A549 (cell line): ENCODE results near the gene ZNF699. TPM values are rescaled to one million over a fixed set of nuclear protein-coding genes. Genes with fewer than 3 reads are reported as not detected.
A peak's percentile ranks its signal among the peaks of the same experiment; 100 is the strongest.

Experiments used
- ATAC-seq, 2 experiments: fragments of 200-7000 bp in 1 of 2; fragments of >200 bp in 1 of 2; cut with Nextera tagmentation in 1 of 2; cut with Tn5 transposase in 1 of 2; 3 replicates each; pipeline versions ENCODE4 v1.8.0 to v1.9.1; 2018 to 2020; ENCODE audit warnings: mild to moderate bottlenecking in 1 of 2, moderate library complexity in 1 of 2
- CTCF ChIA-PET: fragments of 300-600 bp; sonication (Branson Sonifier 250); formaldehyde crosslinking; extraction: SDS; loops from one replicate; lab custom pipeline; 2021; ENCODE audit warnings: antibody characterized with exemption, inconsistent platforms; lab: Yijun Ruan, JAX
- POLR2A ChIA-PET: fragments of 350-600 bp; formaldehyde crosslinking; extraction: SDS; loops from one replicate; lab custom pipeline; 2021; ENCODE audit warnings: antibody characterized with exemption, inconsistent platforms; lab: Yijun Ruan, JAX
- DNase-seq, 2 experiments: peaks; one replicate each; pipeline versions ENCODE4 v3.0.0 to v3.0.0-alpha.2; 2011 to 2016; ENCODE audit warnings: low read depth in 1 of 2, low spot score in 1 of 2
- FAIRE-seq: peaks from 2 replicates; lab custom pipeline; 2011; peaks lifted over from hg19 to GRCh38; lab: Jason Lieb, UNC
- H3K27ac ChIP-seq, 2 experiments: fragments of >200 bp; sonication (Bioruptor Twin); formaldehyde crosslinking; 3 replicates each; pipeline ENCODE4 v1.5.1; 2016 to 2017
- H3K4me1 ChIP-seq: fragments of >200 bp; sonication (Bioruptor Twin); formaldehyde crosslinking; 3 replicates; pipeline ENCODE4 v1.6.1; 2016
- H3K4me2 ChIP-seq: fragments of >200 bp; sonication (Bioruptor Twin); formaldehyde crosslinking; 3 replicates; pipeline ENCODE4 v1.6.1; 2016
- H3K4me3 ChIP-seq: fragments of >200 bp; sonication (Bioruptor Twin); formaldehyde crosslinking; 3 replicates; pipeline ENCODE4 v1.5.1; 2016
- H3K9me3 ChIP-seq: fragments of >200 bp; sonication (Bioruptor Twin); formaldehyde crosslinking; 3 replicates; pipeline ENCODE4 v1.6.1; 2016
- BHLHE40 ChIP-seq: IDR thresholded peaks from 2 replicates; pipeline ENCODE4 v1.6.1; 2012; ENCODE audit warnings: low read depth, low read length, inconsistent platforms
- CBX2 ChIP-seq: fragments of 200-600 bp; sonication (generic); IDR thresholded peaks from 2 replicates; pipeline ENCODE4 v1.6.1; 2016; ENCODE audit warnings: low read depth, mild to moderate bottlenecking, borderline replicate concordance
- CEBPB ChIP-seq, 2 experiments: fragments of >200 bp in 1 of 2; sonication (Bioruptor Twin) in 1 of 2; formaldehyde crosslinking in 1 of 2; IDR thresholded peaks; 2 replicates each; pipeline ENCODE4 v1.6.1; 2012 to 2016
- EHMT2 ChIP-seq: fragments of 200-600 bp; sonication (generic); IDR thresholded peaks from 2 replicates; pipeline ENCODE4 v1.6.1; 2016; ENCODE audit warnings: antibody characterized with exemption, low read depth, mild to moderate bottlenecking, moderate library complexity
- FOSL2 ChIP-seq, 2 experiments: fragments of 450-650 bp in 1 of 2; fragments of >200 bp in 1 of 2; sonication (Bioruptor Twin) in 1 of 2; formaldehyde crosslinking; IDR thresholded peaks; 2 replicates each; pipeline versions ENCODE4 v1.5.0 to v1.6.1; 2016 to 2020; ENCODE audit warnings: mild to moderate bottlenecking in 1 of 2, moderate library complexity in 1 of 2
- FOXS1 ChIP-seq: fragments of 250-450 bp; sonication (Bioruptor Pico); IDR thresholded peaks from 2 replicates; pipeline ENCODE4 v1.5.0; 2020; ENCODE audit warnings: mild to moderate bottlenecking, moderate library complexity
- HOXB13 ChIP-seq: fragments of 250-450 bp; sonication (Bioruptor Pico); IDR thresholded peaks from 2 replicates; pipeline ENCODE4 v1.5.0; 2020; ENCODE audit warnings: low read depth, mild to moderate bottlenecking, moderate library complexity
- MAFK ChIP-seq: fragments of 450-650 bp; IDR thresholded peaks from 2 replicates; pipeline ENCODE4 v1.6.1; 2014; ENCODE audit not compliant: partially characterized antibody
- NPAS2 ChIP-seq: fragments of 250-450 bp; sonication (Bioruptor Pico); IDR thresholded peaks from 2 replicates; pipeline ENCODE4 v1.8.0; 2022; ENCODE audit warnings: mild to moderate bottlenecking, moderate library complexity, borderline replicate concordance
- NR3C1 ChIP-seq: fragments of >200 bp; sonication (Bioruptor Twin); formaldehyde crosslinking; IDR thresholded peaks from 3 replicates; pipeline ENCODE4 v1.6.1; 2017
- PHF8 ChIP-seq: fragments of 200-600 bp; sonication (generic); IDR thresholded peaks from 2 replicates; pipeline ENCODE4 v1.6.1; 2016; ENCODE audit warnings: low read depth, mild to moderate bottlenecking, antibody characterized with exemption, moderate library complexity, borderline replicate concordance
- POLR2AphosphoS2 ChIP-seq: conservative IDR thresholded peaks from 2 replicates; pipeline ENCODE4 v1.6.1; 2012; ENCODE audit warnings: low read length, improper control_type of control experiment, inconsistent platforms
- RAD21 ChIP-seq, 2 experiments: fragments of >200 bp in 1 of 2; sonication (Bioruptor Twin) in 1 of 2; formaldehyde crosslinking in 1 of 2; IDR thresholded peaks in 1 of 2; conservative IDR thresholded peaks in 1 of 2; 2 replicates in 1 of 2; 3 replicates in 1 of 2; pipeline ENCODE4 v1.6.1; 2012 to 2018; ENCODE audit warnings: inconsistent platforms in 1 of 2
- RARB ChIP-seq: fragments of 250-450 bp; sonication (Bioruptor Pico); IDR thresholded peaks from 2 replicates; pipeline ENCODE4 v1.8.0; 2021; ENCODE audit warnings: mild to moderate bottlenecking, moderate library complexity
- TP53 ChIP-seq: fragments of 250-450 bp; sonication (Bioruptor Pico); IDR thresholded peaks from 2 replicates; pipeline ENCODE4 v1.5.0; 2021; ENCODE audit warnings: mild to moderate bottlenecking, moderate library complexity
- ZFP36 ChIP-seq: fragments of 450-650 bp; IDR thresholded peaks from 2 replicates; pipeline ENCODE4 v1.6.1; 2014; ENCODE audit warnings: borderline replicate concordance; ENCODE audit not compliant: partially characterized antibody
- ZNF302 ChIP-seq: fragments of 250-450 bp; sonication (Bioruptor Pico); IDR thresholded peaks from 2 replicates; pipeline ENCODE4 v1.9.0; 2021; ENCODE audit warnings: inconsistent platforms, mild to moderate bottlenecking, moderate library complexity
- WGBS: methylation state at CpG from one replicate; pipeline ENCODE4 v1.1.6; 2017; ENCODE audit errors: missing lambda C conversion rate; 5-methylcytosine and 5-hydroxymethylcytosine counted together
- polyA minus RNA-seq: library from RNA; depleted of rRNA, polyadenylated mRNA; stranded (reverse); fragments of >200 nt; gene quantifications from 2 replicates; pipeline ENCODE4 v1.2.3, GENCODE V29; 2011; rRNA and poly(A)+ RNA removed
- polyA plus RNA-seq, 4 experiments: library from polyadenylated mRNA; depleted of rRNA in 3 of 4; stranded (reverse); fragments of >200 nt; fragmentation: RNase III in 1 of 4; extraction: RNeasy Plus Mini Kit Qiagen cat#74134 plus additional on column Dnase treatment in 1 of 4; gene quantifications; 2 replicates in 3 of 4; 3 replicates in 1 of 4; pipeline ENCODE4 v1.2.3, GENCODE V29; 2011 to 2017
- TF ChIP-seq, protein P1 (sequence below): IDR thresholded peaks from 2 replicates; pipeline ENCODE4 v1.6.1; 2012
- TF ChIP-seq, protein P2 (sequence below): IDR thresholded peaks from 2 replicates; pipeline ENCODE4 v1.6.1; 2012; ENCODE audit warnings: low read depth, borderline replicate concordance

ZNF699 gene
- polyA plus RNA-seq (2011; rRNA removed): 1.6 and 2.5 TPM in 2 replicates
- polyA plus RNA-seq (2012; cell fraction: cytosol; rRNA removed): 0.32 and 0.33 TPM in 2 replicates
- 0.37 and 0.68 TPM in 2 replicates for polyA plus RNA-seq (2012; cell fraction: nucleus; rRNA removed)
- polyA plus RNA-seq (2017; fragmentation: RNase III; extraction: RNeasy Plus Mini Kit Qiagen cat#74134 plus additional on column Dnase treatment): 1.1 to 1.6 TPM (median 1.1 TPM) in 3 replicates
- 1.9 and 2.5 TPM in 2 replicates for polyA minus RNA-seq

DNA sequence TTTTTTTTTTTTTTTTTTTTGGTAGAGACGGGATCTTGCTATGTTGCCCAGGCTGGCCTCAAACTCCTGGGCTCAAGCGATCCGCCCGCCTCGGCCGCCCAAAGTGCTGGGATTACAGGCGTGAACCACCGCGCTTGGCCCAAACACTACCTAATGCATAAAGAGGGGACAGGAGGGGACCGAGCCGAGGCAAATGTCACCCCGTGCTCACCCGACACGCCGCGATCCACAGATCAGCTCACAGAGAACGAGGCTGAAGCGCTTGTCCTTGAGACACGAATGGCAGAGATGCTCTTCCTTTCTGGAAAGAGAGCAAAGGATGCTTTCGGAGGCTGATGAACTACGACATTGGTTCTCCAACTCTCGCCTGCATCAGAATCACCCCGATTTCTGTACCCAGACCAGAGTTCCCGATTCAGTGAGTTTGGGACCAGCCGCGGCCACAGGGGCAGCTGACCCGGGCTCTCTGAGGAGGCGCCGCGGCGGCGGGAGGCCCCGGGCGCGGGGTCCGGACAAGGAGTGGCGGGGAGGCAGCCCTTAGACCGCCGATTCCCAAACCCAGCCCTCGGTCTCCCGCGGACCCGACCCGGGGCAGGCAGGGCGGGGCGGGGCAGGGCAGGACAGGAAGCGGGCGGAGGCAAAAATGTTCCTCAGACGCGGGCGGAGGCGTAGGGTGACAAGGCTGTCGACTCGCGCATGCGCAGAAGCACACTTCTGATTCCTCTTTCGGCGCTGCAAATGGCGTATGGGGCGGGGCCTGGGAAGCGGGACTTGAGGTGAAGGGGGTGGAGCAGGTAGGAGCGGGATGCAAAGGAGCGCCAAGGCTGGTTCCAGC, at the start of gene ZNF699:
Gene ZNF699 (minus strand): TSS at position 700 of the 835 bp plus-strand sequence. CDS start 4,719 bp downstream, outside the sequence.
- CTCF ChIA-PET: interaction anchor here (1.1 kb wide), 1 partner anchor 14 kb away, joined by 4 read pairs; the partner anchor contains the start of gene ZNF559

DNA sequence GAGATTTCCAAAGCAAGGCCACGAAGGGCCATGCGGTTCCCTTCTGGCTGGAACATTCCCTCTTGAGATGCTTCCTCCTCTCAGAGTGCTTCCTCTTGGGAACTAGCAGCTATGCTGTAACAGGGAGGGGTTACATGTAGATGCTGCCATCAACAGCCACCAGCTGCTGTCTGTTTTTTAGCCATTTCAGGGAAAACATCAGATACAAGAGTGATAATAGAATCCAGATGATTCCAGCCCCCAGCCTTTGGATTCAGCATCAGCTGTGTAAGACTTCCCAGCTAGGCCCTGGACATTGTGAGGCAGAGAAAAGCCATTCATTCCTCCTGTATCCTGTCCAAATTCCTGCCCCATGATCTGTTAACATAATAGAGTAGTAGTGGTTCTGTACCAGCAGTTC, 45.0 kb upstream of the ZNF699 start:
- FAIRE-seq: no peak
- Histone ChIP-seq H3K4me3 (no peak overlapping the region), H3K4me1 (no peaks in the 10 kb centered on the region), H3K4me2 (no peak overlapping the region), H3K9me3 (peaks cover 41% of the 10 kb centered on the region), H3K27ac (no peak overlapping the region)
- WGBS: 87% methylated on average over 2 of the region's 2 CpGs
- DNase-seq: no peak
- POLR2A ChIA-PET: no interaction called here
- CTCF ChIA-PET: interaction anchor here (0.7 kb wide), 1 partner anchor 497 kb away, joined by 3 read pairs; no protein-coding TSS in a partner anchor
- no peak for ATAC-seq
- no peak for TF ChIP-seq NPAS2 (CRISPR knock-in tag)
- no peak for TF ChIP-seq TP53 (CRISPR knock-in tag)
- no peak for TF ChIP-seq ZFP36
- TF ChIP-seq BHLHE40: no peak

More for the DNA sequence above, at the start of gene ZNF699:
- ATAC-seq: peak; percentile 93 to 96
- H3K4me3 ChIP-seq: peak within 1 kb of the TSS; percentile 78
- peaks cover 39% of the 10 kb centered on the region for H3K9me3 ChIP-seq
- TF ChIP-seq PHF8 (peak; percentile 70), RAD21 (conservative IDR thresholded peaks at IDR 0.05 in 1 of 2, IDR thresholded peaks at IDR 0.05 in 1 of 2) (no peak)
- peak within 1 kb of the TSS; percentile 77 for H3K4me2 ChIP-seq
- no peaks in the 10 kb centered on the region for H3K4me1 ChIP-seq
- WGBS: 0% methylated on average over 14 of the region's 63 CpGs
- peak within 1 kb of the TSS; percentile 73 to 88 for H3K27ac ChIP-seq
- DNase-seq: peak; percentile 64 to 98
- no peak for FAIRE-seq
- POLR2A ChIA-PET: no interaction called here

DNA sequence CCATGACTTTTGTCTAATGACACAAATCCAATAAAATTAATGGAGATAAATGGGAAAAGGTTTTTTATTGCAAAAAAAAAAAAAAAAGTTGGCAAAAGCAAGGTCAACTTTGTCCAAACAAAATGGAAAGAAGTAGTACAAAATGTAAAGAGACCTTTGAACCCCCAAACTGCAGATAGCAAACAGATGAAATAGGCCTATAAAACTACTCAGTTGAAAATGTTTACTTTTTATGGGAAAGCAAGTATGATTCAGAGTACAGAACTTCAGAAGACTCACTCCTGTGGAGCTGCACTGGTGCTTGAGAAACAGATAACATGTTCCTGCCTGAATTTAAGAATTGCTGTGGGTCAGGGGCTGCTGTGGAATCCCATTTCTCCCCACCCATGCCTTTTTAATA, 43.4 kb upstream of the ZNF699 start:
- Histone ChIP-seq H3K9me3 (peaks cover 43% of the 10 kb centered on the region), H3K4me3 (no peak overlapping the region), H3K4me1 (no peaks in the 10 kb centered on the region), H3K4me2 (no peak overlapping the region), H3K27ac (no peak overlapping the region)
- no peak for ATAC-seq
- no peak for TF ChIP-seq CBX2
- TF ChIP-seq, protein P1, sequence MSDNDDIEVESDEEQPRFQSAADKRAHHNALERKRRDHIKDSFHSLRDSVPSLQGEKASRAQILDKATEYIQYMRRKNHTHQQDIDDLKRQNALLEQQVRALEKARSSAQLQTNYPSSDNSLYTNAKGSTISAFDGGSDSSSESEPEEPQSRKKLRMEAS: no peak
- TF ChIP-seq MAFK: no peak
- TF ChIP-seq ZNF302 (CRISPR knock-in tag): no peak
- no peak for TF ChIP-seq BHLHE40
- TF ChIP-seq TP53 (CRISPR knock-in tag): no peak
- TF ChIP-seq POLR2AphosphoS2: no peak
- no peak for TF ChIP-seq EHMT2
- no peak for TF ChIP-seq FOSL2 (IDR thresholded peaks at IDR 0.05)
- no peak for TF ChIP-seq FOSL2 (CRISPR knock-in tag; IDR thresholded peaks at IDR 0.05)
- no peak for DNase-seq
- ChIA-PET CTCF (no interaction called here), POLR2A (no interaction called here)
- no peak for FAIRE-seq

DNA sequence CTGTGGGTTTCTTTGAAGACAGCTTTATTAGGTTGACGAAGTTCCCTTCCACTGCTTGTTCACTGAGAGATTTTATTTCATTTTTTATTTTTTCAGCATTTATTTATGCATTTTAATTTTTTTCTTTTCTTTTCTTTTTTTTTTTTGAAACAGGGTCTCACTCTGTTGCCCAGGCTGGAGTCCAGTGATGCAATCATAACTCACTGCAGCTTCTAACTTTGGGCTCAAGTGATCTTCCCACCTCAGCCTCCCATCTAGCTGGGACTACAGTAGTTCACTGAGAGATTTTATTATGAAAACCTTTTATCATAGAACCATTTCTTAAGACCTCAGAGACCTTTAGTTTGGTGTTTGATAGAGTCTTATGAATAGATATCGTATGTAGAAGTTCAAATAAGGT, 42.9 kb upstream of the ZNF699 start:
- WGBS: 48% methylated on average over 2 of the region's 2 CpGs

More for the DNA sequence above, 42.9 kb upstream of the ZNF699 start:
- DNase-seq (no peak), FAIRE-seq (no peak), ATAC-seq (no peak)
- CTCF ChIA-PET: no interaction called here
- no peak overlapping the region for H3K27ac ChIP-seq
- peaks cover 48% of the 10 kb centered on the region for H3K9me3 ChIP-seq
- H3K4me3 ChIP-seq: no peak overlapping the region
- H3K4me1 ChIP-seq: no peaks in the 10 kb centered on the region
- TF ChIP-seq FOXS1 (CRISPR knock-in tag) (no peak), RARB (CRISPR knock-in tag) (no peak), HOXB13 (CRISPR knock-in tag) (no peak), RAD21 (conservative IDR thresholded peaks at IDR 0.05 in 1 of 2, IDR thresholded peaks at IDR 0.05 in 1 of 2) (no peak), NR3C1 (no peak), CEBPB (IDR thresholded peaks at IDR 0.05) (no peak)
- TF ChIP-seq, protein P2, sequence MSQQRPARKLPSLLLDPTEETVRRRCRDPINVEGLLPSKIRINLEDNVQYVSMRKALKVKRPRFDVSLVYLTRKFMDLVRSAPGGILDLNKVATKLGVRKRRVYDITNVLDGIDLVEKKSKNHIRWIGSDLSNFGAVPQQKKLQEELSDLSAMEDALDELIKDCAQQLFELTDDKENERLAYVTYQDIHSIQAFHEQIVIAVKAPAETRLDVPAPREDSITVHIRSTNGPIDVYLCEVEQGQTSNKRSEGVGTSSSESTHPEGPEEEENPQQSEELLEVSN: no peak
- POLR2A ChIA-PET: no interaction called here
- H3K4me2 ChIP-seq: no peak overlapping the region
